Hematopoietic multipotent progenitor cell treated with erythropoietin and hydrocortisone succinate and interleukin-3 and kit ligand, for 17 days (in vitro differentiated cells): ENCODE results near the gene UNK.

Source experiments
- DNase-seq: peaks from one replicate; pipeline ENCODE4 v3.0.0-alpha.2; 2015; ENCODE audit warnings: low spot score

The UNK gene

GRCh38 chr17:75834279-75834920 is 49.8 kb downstream of the UNK start:
- no peak for DNase-seq

GRCh38 chr17:75834928-75835653 is 50.5 kb downstream of the UNK start:
- no peak for DNase-seq

GRCh38 chr17:75835654-75835987 is 51.0 kb downstream of the UNK start:
- DNase-seq = no peak

GRCh38 chr17:75836605-75837004 is 52.0 kb downstream of the UNK start:
- no peak for DNase-seq

GRCh38 chr17:75837899-75838298 is 53.3 kb downstream of the UNK start:
- DNase-seq = no peak

GRCh38 chr17:75838410-75838809 is 53.8 kb downstream of the UNK start:
- DNase-seq = no peak

- DNase-seq = no peak
Observed at GRCh38 chr17:75839942-75840798, 55.6 kb downstream of the UNK start.

- DNase-seq = no peak
Observed at GRCh38 chr17:75840799-75841164, 56.2 kb downstream of the UNK start.

- DNase-seq = no peak
Observed at GRCh38 chr17:75842411-75842810, 57.8 kb downstream of the UNK start.

- no peak for DNase-seq
Observed at GRCh38 chr17:75842963-75843576, 58.5 kb downstream of the UNK start.

- DNase-seq = peak; percentile 75
Observed at GRCh38 chr17:75843577-75844529, 59.2 kb downstream of the UNK start, which contains the start of gene UNC13D. TSS of gene UNC13D (minus strand) at chr17:75844404. CDS start at chr17:75844337, 67 bp downstream.

- DNase-seq = peak; percentile 80
Observed at GRCh38 chr17:75844530-75845057, 60.0 kb downstream of the UNK start.

- peak; percentile 92 for DNase-seq
Observed at GRCh38 chr17:75845058-75845711, 60.6 kb downstream of the UNK start.

- no peak for DNase-seq
Observed at GRCh38 chr17:75845933-75846691, 61.5 kb downstream of the UNK start.

GRCh38 chr17:75846692-75847613 is 62.3 kb downstream of the UNK start:
- no peak for DNase-seq

GRCh38 chr17:75847614-75848522 is 63.3 kb downstream of the UNK start:
- no peak for DNase-seq

GRCh38 chr17:75848523-75849278 is 64.1 kb downstream of the UNK start:
- peak; percentile 87 for DNase-seq
